Activated CD4-positive, alpha-beta T cell treated with anti-CD3 and anti-CD28 coated beads, Interleukin-2, amount 50 U/mL, for 16 hours (primary cell): ENCODE data around the gene GSK3B.

Source experiments
- DNase-seq: peaks from one replicate; pipeline ENCODE4 v3.0.0-alpha.2; 2020

Gene GSK3B

DNA sequence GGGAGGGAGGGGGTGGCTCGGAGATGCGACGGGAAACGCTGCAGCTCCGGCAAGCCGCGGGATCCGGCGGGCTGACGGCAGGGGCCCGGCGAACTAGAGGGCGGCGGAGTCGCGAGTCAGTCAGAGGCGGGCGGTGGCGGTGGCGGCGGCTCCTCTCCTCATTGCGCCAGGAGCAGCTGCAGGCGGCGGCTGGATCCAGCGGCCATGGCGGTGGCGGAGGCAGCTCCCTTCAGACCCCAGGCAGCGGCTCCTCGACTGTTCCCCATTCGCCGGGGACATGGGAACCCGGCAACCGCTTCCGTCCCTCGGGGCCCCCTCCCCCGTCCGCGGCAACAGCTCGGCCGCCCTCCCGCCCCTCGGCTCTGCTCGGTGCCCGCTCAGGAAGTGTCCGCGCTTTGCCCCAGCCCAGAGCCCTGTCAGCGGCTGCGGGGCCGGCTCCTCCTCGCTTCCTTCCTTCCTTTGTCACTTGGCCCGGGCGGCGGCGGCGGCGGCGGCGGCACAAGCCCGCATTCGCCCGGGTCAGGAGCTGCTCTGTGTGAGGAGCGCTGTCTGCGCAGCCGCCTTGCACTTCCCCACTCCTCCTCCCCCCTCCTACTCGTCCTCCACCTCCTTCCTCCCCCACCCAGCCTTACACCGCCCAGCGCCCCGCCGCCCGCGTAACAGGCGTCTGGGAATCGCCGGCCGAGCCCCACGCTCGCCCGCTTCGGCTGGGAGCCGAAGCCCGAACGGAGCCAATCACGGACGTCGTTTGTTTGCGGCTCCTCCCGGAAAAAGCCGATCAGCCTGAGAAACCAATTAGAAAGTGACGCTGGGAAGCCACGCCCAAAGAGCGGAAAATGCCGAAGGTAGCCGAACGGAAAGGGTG, at the start of gene GSK3B:
Gene GSK3B (minus strand): TSS at position 537 of the 865 bp plus-strand sequence. CDS start 1,013 bp downstream, outside the sequence.
- DNase-seq, result peak; percentile 99

- DNase-seq, result no peak
These were observed 49.4 kb upstream of the GSK3B start for GRCh38 chr3:120143676-120144075.

- no peak for DNase-seq
These were observed 48.0 kb upstream of the GSK3B start for GRCh38 chr3:120142236-120142635.

DNA sequence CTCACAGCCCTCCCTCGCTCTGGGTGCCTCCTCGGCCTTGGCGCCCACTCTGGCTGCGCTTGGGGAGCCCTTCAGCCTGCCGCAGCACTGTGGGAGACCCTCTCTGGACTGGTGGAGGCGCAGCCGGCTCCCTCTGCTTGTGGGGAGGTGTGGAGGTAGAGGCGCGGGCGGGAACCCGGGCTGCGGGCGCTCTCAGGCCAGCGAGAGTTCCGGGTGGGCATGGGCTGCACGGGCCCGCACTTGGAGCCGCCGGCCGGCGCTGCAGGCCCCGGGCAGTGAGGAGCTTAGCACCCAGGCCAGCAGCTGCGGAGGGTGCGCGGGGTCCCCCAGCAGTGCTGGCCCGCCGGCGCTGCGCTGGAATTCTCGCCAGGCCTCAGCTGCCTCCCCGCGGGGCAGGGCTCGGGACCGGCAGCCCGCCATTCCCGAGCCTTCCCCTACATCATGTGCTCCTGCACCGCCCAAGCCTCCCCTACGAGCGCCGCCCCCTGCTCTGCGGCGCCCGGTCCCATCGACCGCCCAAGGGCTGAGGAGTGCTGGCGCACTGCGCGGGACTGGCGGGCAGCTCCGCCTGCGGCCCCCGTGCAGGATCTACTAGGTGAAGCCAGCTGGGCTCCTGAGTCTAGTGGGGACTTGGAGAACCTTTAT, 46.0 kb upstream of the GSK3B start:
- DNase-seq, result no peak

GRCh38 chr3:120139140-120139539, 44.9 kb upstream of the GSK3B start:
- DNase-seq, result no peak

- no peak for DNase-seq
These were observed 43.3 kb upstream of the GSK3B start for GRCh38 chr3:120137548-120137947.

- DNase-seq, result no peak
These were observed 36.4 kb upstream of the GSK3B start for GRCh38 chr3:120130656-120131055.

DNA sequence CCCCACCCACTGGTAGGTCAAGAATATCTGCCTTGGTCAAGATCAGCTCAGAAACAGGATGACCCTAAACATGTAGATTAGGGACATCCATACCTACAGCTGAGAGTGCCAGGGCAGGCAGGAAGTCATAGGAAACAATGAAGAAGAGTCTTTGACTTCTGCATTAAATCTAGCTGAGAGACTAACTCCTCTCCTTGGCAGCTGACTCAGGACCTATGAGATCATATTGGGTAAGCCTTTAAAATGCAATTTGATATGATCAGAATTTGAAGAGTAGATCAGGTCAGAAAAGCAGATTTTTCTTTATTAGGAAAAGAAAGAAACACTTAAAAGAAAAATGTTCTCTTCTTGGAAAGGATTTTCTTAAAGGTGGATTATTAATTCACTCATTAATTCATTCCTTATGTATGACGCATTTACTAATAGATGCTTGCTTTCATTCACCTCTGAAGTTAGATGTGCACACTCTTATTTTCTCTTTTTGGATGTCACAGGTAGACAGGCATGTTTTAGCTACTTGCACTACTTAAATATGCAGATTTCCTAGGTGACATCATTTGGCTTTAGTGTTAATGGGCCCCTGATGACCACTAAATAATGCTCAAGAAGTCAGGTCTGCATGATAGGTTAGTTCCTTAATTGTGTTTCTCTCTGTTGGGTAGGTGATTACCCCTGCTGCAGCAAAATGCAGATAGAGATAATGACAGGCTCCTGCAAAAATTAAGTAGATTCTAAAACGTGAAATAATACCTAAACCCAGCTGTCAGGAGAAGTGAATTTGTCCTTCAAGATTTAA, 35.7 kb upstream of the GSK3B start:
- no peak for DNase-seq

- DNase-seq, result no peak
These were observed 34.8 kb upstream of the GSK3B start for GRCh38 chr3:120129051-120129450.

DNA sequence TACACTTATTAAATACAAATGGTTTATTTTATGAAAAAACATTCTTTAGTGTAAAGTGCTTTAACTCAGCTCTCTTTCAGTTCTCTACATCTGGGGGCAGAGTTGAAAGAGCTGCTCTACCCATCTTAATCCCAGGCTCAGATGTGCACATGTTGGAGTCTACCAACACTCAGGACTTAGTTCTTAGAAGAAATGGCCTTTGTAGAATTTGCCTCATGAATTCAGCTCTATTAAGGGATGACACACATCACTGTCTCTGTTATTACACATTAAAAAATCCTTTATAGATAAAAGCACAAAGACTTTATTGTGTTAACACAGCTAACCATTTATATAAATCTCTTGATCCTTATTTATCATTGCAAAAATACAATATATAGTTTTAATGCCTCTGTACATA, 31.7 kb upstream of the GSK3B start:
- no peak for DNase-seq

- DNase-seq, result no peak
These were observed 25.7 kb upstream of the GSK3B start for GRCh38 chr3:120119846-120120510.

GRCh38 chr3:120114981-120115380, 20.7 kb upstream of the GSK3B start:
- DNase-seq, result no peak

DNA sequence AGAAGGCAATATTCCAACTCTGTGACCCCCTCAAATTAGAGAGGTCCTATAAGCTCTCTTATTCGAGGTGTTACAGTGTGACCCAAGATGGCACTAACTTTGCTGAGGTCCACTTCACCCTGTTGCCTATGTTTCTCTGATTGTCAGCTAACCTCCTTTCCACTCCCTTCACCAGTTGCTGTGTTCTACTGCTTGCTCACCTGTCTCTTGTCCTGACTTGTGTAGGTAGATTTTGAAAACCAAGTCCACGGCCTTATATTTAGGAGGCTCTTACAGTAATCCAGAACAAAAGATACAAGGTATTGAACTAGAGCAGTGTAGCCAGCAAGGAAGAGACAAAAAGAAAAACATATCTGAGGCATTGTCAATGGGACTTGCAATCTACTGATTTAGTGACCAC, 20.1 kb upstream of the GSK3B start:
- DNase-seq, result no peak

DNA sequence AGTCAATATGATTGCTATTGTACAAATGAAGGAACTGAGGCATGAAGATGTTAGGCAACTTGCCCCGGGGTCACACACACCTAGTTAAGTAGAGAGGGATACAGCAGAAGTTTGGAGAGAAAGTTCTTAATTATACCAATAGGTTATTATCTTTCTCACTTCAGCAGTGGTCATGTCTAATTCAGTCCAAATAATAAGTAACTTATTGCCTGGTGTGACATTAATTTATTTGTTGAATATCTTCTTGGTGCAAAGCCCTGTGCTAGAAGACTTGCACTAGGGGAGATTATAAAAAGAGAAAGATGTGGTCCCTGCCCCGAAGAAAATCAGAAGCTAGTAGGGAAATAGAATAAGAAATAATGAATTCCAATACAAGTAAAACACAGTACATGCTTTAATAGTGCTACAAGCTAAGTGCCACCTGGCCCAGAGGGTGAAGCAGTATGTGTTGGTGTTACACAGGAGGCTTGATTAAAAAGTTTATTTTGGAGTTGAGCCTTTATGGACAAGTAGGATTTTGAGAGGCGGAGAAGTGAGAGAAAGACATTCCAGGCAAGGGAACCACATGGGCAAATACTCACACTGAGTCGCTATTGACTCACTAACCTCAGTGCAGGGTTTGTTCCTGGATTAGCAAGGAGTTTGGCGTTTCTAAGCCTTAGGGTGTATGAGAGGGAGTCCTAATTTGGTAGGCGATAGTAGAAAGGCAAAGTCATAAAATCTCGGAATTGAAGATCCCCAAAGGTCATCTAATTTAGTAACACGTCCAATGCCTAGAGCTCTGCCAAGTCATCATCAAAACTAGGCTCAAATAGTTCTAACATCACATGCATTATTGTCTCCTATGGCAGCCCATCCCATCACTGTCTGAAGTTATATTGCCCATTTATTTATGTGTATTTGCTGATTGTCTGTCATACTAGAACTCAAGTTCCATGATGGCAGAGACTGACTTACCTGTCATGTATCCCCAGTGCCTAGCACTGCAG, 19.2 kb upstream of the GSK3B start:
- no peak for DNase-seq

- DNase-seq, result no peak
These were observed 17.7 kb upstream of the GSK3B start for GRCh38 chr3:120111898-120112297.

- no peak for DNase-seq
These were observed 9.0 kb upstream of the GSK3B start for GRCh38 chr3:120103276-120103675.

DNA sequence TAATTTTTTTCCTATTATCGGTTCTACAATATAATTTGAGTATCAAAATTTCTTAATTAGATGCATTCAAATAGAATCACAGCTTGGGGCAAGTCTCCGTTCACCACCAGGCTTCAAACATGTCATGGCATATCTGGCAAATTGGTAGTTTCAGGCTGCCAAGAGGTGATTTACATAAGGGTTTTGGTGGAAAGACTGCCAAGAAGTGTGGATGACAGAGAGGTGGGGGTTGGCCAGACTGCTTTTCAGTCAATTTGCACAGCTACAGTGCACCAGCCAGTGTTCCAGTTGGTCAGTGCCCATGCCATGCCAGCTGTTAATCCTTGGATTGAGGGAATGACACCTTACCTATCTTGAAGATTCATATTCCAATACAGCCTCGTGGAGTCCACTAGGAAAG, 8.4 kb upstream of the GSK3B start:
- no peak for DNase-seq

DNA sequence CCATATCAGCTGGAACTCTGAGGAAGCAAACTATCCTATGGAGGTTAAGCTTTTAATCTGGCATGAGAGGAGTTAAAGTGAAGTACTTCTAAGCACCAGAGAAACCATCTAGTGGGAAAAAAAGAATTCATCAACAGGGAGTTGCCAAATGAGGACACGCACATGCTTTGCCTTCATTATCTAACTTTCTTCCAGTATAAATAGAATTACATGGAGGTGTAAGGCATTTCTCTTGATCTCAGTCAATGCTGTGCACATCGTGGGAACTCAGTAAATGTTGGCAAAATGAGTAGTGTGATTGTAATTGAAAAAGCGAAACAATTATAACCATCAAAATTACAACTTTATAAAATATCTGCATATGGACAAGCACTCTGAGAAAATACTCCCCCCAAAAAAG, 8.0 kb upstream of the GSK3B start:
- no peak for DNase-seq

DNA sequence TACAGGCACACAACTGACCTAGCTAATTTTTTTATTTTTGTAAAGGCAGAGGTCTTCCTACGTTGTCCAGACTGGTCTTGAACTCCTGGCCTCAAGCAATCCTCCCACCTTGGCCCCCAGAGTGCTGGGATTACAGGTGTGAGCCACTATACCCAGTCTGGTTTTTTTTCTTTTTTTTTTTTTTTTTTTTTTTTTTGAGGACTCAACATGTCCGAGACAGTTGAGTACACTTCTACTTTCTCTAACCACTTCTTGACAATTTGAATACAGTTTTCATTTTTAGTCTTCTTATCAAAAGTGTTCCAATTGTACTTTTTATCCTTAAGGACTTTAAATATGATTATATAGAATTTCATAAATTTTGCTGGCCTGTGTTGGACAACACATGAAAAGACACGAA, 7.4 kb upstream of the GSK3B start:
- no peak for DNase-seq

DNA sequence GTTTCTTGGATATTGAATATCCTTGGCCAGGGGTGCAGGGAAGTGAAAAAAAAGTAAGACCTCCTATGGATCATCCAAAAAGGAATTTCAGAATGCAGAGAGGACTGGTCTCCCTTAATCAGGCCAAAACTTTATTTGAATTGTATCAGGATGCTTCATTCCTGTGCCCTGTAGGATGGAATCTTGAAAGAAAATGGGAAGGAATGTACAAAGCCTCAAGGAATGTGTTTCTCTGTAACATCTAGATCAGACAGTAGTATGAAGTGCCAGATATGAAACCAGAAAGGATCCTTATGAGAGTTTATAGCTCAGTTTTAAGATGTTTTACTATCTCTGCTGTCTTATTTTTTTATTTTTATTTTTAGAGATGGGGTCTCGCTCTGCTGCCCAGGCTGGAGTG, 6.5 kb upstream of the GSK3B start:
- DNase-seq, result no peak

GRCh38 chr3:120098710-120099109, 4.5 kb upstream of the GSK3B start:
- DNase-seq, result no peak

DNA sequence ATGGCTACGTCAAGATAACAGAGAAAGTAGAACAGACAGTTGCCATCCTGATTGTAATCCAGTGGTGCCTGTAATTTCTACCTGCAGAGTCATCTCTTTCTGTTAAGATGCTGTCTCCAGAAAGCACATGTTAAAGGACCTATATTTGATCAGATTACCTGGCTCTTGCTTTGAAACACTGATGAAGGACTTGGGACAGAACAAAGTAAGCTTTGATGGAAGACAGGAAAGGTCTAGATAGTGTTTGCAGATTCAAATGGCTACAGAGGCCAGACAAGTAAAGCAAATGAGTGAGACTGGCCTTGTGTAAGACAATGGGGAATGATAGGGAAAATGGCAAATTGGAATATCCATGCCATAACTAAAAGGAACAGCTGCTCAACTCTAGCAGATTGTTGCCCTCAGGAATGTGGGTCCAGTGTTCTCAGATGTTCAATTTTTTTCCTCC, 1.8 kb upstream of the GSK3B start:
- DNase-seq, result no peak
